Subcutaneous abdominal adipose tissue (tissue), 5 donors: Measurements from ENCODE around the gene PNMA5.
"Not testable (repeated sequence)": the region's sequence is repeated elsewhere in the genome, so short reads cannot be mapped to it uniquely, and the experiment has no call there.

Experiments
- H3K27ac ChIP-seq: one replicate; pipeline ENCODE4 v1.7.0; 2013; ENCODE audit warnings: low read depth, mild to moderate bottlenecking, inconsistent platforms, low read length, moderate library complexity
- H3K27me3 ChIP-seq, 5 donors: one replicate each; pipeline ENCODE4 v1.7.0; 2013; ENCODE audit warnings: low read length in 5 of 5, inconsistent platforms in 1 of 5; ENCODE audit not compliant: control insufficient read depth in 5 of 5, insufficient read depth in 4 of 5
- H3K36me3 ChIP-seq, 5 donors: one replicate each; pipeline ENCODE4 v1.7.0; 2013; ENCODE audit warnings: low read length in 5 of 5; ENCODE audit not compliant: control insufficient read depth in 5 of 5, insufficient read depth in 5 of 5
- H3K4me1 ChIP-seq, 5 donors: one replicate each; pipeline ENCODE4 v1.7.0; 2013; ENCODE audit warnings: low read length in 5 of 5, mild to moderate bottlenecking in 3 of 5, moderate library complexity in 1 of 5; ENCODE audit not compliant: control insufficient read depth in 5 of 5, insufficient read depth in 5 of 5
- H3K4me3 ChIP-seq, 5 donors: one replicate each; pipeline ENCODE4 v1.7.0; 2013; ENCODE audit warnings: low read length in 5 of 5, low read depth in 1 of 5
- H3K9ac ChIP-seq, 5 donors: one replicate each; pipeline ENCODE4 v1.7.0; 2013; ENCODE audit warnings: low read length in 5 of 5, mild to moderate bottlenecking in 4 of 5, moderate library complexity in 3 of 5
- H3K9me3 ChIP-seq, 5 donors: one replicate each; pipeline ENCODE4 v1.7.0; 2013; ENCODE audit warnings: low read length in 5 of 5; ENCODE audit not compliant: control insufficient read depth in 5 of 5
- donor health status: healthy.
- donor health status: healthy.
- donor health status: healthy.
- donor health status: healthy.
- donor health status: healthy.

Gene PNMA5

GRCh38 chrX:153003981-153004380 lies 10.1 kb upstream of the PNMA5 start:
- no peak overlapping the region for H3K9ac ChIP-seq
- H3K27ac ChIP-seq, result no peak overlapping the region
- H3K9me3 ChIP-seq, result no peaks in the 10 kb centered on the region
- H3K4me3 ChIP-seq, result no peak overlapping the region
- peaks cover 0 to 13% (median 7%) of the 10 kb centered on the region in 5 donors for H3K4me1 ChIP-seq
- no peaks in the 10 kb centered on the region for H3K36me3 ChIP-seq
- peaks cover 0 to 14% (median 7%) of the 10 kb centered on the region in 5 donors for H3K27me3 ChIP-seq

GRCh38 chrX:153002182-153002581 lies 8.3 kb upstream of the PNMA5 start:
- H3K9ac ChIP-seq, H3K9me3 ChIP-seq, H3K36me3 ChIP-seq, H3K27ac ChIP-seq, H3K4me3 ChIP-seq: not testable (repeated sequence)
- H3K4me1 ChIP-seq, result peaks cover 0 to 13% (median 7%) of the 10 kb centered on the region in 5 donors
- H3K27me3 ChIP-seq, result peaks cover 0 to 11% (median 7%) of the 10 kb centered on the region in 5 donors

DNA sequence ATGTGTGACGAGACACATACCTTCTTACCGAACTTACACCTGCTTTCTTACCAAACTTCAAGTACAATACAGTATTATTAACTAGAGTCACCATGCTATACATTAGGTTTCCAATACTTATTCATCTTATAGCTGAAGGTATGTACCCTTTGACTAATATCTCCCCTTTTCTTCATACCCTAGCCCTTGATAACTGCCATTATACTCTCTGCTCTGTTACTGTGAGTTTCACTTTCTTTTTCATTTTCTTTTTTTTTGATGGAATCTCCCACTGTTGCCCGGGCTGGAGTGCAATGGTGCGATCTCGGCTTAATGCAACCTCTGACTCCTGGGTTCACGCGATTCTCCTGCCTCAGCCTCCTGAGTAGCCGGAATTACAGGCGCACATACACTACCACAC lies 3.4 kb upstream of the PNMA5 start:
- no peaks in the 10 kb centered on the region for H3K9me3 ChIP-seq

DNA sequence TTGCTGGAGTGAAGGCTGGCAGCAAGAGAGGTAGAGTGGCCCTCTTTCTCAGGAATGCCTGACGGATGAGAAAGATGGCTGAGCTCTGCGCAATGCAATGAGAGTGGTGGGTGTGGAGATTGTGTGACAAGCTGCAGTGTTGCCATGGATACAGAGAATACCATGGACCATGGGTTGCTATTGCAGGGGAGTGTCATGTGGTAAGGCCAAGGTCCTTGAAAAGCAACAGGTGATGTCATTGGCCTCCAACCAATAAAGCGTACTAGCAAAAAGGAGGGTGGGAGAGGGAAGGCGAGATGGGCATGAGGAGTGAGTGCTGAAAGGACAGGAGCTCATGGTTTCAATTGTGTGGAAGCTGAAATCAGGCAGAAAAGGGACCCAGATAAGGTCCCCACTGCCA lies 1.8 kb downstream of the PNMA5 start:
- Histone ChIP-seq H3K36me3 (no peaks in the 10 kb centered on the region), H3K4me3 (no peak overlapping the region), H3K27ac (no peak overlapping the region), H3K9ac (no peak overlapping the region), H3K27me3 (peaks cover 15 to 33% (median 26%) of the 10 kb centered on the region in 5 donors), H3K4me1 (peaks cover 0 to 5% (median 0%) of the 10 kb centered on the region in 5 donors), H3K9me3 (no peaks in the 10 kb centered on the region)

More for the DNA sequence above, 3.4 kb upstream of the PNMA5 start:
- no peak overlapping the region for H3K4me3 ChIP-seq
- H3K4me1 ChIP-seq, result no peaks in the 10 kb centered on the region
- peaks cover 0 to 11% (median 2%) of the 10 kb centered on the region in 5 donors for H3K27me3 ChIP-seq
- H3K27ac ChIP-seq, result no peak overlapping the region
- no peak overlapping the region for H3K9ac ChIP-seq
- no peaks in the 10 kb centered on the region for H3K36me3 ChIP-seq

DNA sequence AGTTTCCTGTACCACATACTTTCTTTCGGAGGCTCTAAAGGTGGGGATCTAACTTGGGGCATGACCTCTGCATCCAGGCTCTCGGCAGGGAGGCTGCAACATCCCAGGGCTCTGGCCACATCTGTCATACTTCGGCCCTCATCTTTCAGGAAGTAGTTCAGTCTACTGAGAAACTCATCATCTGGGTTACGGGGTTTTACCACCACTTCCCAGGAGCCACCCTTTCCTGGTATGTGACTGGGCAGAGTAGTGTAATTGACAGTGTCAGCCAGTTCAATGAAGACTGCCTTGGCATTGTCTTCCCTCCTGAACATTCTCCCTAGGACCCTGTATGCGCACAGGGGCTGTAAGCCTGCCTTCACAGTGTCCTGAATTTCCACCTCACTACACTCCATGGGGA lies 2.8 kb downstream of the PNMA5 start:
- Histone ChIP-seq H3K9me3 (no peaks in the 10 kb centered on the region), H3K9ac (no peak overlapping the region), H3K27ac (no peak overlapping the region), H3K27me3 (peaks cover 15 to 33% (median 26%) of the 10 kb centered on the region in 5 donors), H3K4me3 (no peak overlapping the region), H3K36me3 (no peaks in the 10 kb centered on the region), H3K4me1 (peaks cover 0 to 5% (median 0%) of the 10 kb centered on the region in 5 donors)

DNA sequence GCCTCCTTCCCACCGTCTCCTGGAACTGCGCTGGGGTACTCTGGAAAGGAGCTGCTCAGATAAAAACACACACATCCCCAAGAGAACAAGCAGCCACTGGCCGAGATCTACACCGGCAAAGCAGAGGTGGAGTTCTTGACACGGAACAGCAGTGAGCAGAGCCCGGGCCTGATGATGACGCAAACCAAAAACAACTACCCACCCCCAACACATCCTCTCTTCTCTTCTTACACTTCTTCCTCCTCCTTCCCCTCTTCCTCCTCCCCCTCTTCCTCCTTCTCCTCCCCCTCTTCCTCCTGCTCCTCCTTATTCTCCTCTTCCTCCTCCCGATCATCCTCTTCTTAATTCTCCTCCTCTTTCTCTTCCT lies 4.6 kb downstream of the PNMA5 start:
- Histone ChIP-seq H3K36me3 (no peaks in the 10 kb centered on the region), H3K27ac (no peak overlapping the region), H3K4me1 (peaks cover 0 to 5% (median 0%) of the 10 kb centered on the region in 5 donors), H3K9me3 (no peaks in the 10 kb centered on the region), H3K9ac (no peak overlapping the region), H3K27me3 (peaks cover 15 to 33% (median 26%) of the 10 kb centered on the region in 5 donors), H3K4me3 (no peak overlapping the region)

- H3K27ac ChIP-seq, result no peak overlapping the region
- no peaks in the 10 kb centered on the region for H3K36me3 ChIP-seq
- H3K9me3 ChIP-seq, result no peaks in the 10 kb centered on the region
- H3K9ac ChIP-seq, result no peak overlapping the region
- H3K27me3 ChIP-seq, result peaks cover 15 to 33% (median 26%) of the 10 kb centered on the region in 5 donors
- no peak overlapping the region for H3K4me3 ChIP-seq
- peaks cover 0 to 5% (median 0%) of the 10 kb centered on the region in 5 donors for H3K4me1 ChIP-seq
These were observed 5.2 kb downstream of the PNMA5 start for GRCh38 chrX:152988536-152989291.

GRCh38 chrX:152987801-152988200 lies 6.1 kb downstream of the PNMA5 start:
- Histone ChIP-seq H3K4me3 (no peak overlapping the region), H3K36me3 (no peaks in the 10 kb centered on the region), H3K9ac (no peak overlapping the region), H3K4me1 (peaks cover 0 to 5% (median 0%) of the 10 kb centered on the region in 5 donors), H3K9me3 (no peaks in the 10 kb centered on the region), H3K27ac (no peak overlapping the region), H3K27me3 (peaks cover 15 to 33% (median 26%) of the 10 kb centered on the region in 5 donors)

GRCh38 chrX:152987156-152987555 lies 6.8 kb downstream of the PNMA5 start:
- H3K27me3 ChIP-seq, result peaks cover 13 to 31% (median 20%) of the 10 kb centered on the region in 5 donors
- H3K4me1 ChIP-seq, H3K9ac ChIP-seq, H3K27ac ChIP-seq, H3K4me3 ChIP-seq, H3K9me3 ChIP-seq, H3K36me3 ChIP-seq: not testable (repeated sequence)

DNA sequence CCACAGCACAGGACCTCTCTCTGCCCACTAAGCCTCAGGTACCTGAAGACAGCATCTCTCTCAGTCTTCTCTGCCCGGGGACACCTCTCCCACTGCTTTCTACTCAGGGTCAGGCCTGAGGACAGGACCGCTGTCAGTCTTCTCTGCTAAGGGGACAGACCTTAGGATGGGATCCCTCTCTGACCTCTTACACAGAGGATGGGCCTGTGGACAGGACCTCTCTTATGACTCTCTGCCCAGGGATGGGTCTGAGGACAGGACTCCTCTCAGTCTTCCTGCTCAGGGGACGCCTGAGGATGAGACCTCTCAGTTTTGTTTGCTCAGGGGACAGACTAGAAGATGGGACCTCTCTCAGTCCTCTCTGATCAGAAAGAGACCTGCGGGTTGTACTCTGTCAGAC lies 8.5 kb downstream of the PNMA5 start:
- not testable (repeated sequence) for H3K4me1 ChIP-seq, H3K4me3 ChIP-seq, H3K9me3 ChIP-seq, H3K9ac ChIP-seq, H3K27ac ChIP-seq, H3K36me3 ChIP-seq
- H3K27me3 ChIP-seq, result peaks cover 8 to 22% (median 20%) of the 10 kb centered on the region in 5 donors
